Posterior cingulate gyrus (tissue), 11 donors: ENCODE results near the gene BTG2.
"Not testable (repeated sequence)": the region's sequence is repeated elsewhere in the genome, so short reads cannot be mapped to it uniquely, and the experiment has no call there.

Experiments
- DNase-seq, 10 donors: peaks; one replicate each; pipeline versions ENCODE4 v3.0.0 to v3.0.0-alpha.2; 2020 to 2021; ENCODE audit warnings: mixed read lengths in 3 of 10
- intact Hi-C: fragments of 100-400 bp; cut with DNase I; formaldehyde crosslinking; loops from one replicate; pipeline ENCODE4 v1.15.1; 2023

Gene BTG2

DNA sequence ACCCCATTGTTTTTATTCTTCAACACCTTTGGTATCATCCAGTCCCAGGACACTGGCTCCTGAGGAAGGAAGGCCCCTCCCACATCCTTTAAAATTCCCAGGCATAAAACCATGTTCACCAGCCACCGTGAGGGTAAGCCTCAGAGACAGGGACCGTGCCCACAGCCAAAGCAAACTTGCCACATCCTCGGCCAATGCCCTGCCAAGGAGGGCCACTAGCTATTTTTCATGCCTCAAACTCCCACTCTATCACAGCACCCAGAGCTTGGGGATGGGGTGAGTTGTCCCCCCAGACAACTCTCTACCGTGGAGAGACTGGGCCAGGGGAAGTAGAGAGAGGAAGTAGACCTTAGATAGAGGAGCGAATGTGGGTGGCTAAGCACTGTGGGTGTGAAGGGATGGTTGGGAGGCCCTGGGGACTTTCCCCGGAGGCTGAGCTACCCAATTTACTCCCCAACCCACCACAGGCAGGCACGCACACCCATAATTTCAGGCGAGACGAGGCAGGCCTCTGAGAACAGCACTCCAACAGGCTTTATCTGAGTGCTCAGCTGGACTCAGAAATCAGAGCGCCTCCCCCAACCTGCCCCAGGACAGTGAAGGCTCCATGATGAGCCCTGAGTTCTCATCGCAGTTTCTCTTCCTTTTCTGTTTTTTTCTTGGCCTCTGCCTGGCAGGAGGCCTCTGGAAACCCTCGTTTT, 15.9 kb upstream of the BTG2 start:
- intact Hi-C loops, result no loop called here

DNA sequence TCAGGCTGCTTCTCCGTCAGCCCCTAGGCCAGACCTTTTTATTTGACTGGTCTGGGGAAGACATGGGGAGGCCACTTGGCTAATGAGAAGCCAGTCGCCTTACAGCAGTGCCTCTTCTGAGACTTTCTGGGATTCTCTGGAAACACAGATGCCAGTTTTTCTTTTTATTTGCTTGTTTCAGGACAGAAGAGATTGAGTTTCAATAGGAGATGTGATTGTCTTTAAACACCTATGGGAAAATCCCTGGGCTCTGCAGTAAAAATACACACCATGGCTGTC, 15.4 kb upstream of the BTG2 start:
- DNase-seq, result peak in 1 of 10 donors; percentile 48
- intact Hi-C loops, result no loop called here

More for the DNA sequence above, 15.9 kb upstream of the BTG2 start:
- DNase-seq, result peak in 2 of 10 donors; percentile 24 to 84

DNA sequence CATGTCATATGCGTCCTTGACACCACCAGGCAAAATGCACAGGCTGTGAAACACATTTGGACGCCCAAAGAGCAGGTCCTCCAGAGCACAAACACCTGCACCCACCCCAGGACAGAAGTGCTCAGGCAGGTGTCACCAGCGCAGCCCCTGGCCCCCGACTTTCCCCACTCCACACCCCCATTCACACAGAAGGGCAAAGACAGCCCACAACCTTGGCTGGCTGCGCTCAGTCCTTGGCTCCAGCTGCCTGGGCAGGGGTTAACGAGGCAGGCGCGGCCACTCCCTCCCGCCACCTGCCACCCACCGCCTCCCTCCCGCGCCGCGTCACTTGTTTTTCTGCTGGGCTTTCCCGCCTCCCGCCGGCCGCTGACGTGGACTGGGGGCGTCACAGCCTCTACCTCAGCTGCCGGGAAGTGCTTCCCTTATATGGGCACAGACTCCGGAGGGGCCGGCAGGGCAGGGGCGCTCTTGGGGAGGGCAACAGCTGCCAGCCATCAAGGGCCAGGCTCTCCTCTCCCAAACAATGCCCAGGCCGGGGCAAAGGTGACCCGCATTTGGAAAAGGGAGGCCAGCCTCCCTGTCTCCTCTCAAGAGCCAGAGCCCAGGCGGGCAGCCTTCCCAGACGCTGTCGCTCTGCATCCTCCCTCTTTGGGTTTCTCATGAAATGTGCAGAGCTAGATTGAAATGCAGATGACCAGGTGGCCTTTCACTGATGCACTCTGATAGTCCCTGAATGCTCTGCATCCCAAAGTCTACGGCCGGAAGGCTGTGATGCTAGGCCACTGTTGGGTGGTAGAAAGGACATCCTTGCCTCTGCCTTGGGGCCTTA, 14.8 kb upstream of the BTG2 start:
- peak; percentile 87 to 99 (median 96) for DNase-seq
- intact Hi-C loops, result no loop called here

DNA sequence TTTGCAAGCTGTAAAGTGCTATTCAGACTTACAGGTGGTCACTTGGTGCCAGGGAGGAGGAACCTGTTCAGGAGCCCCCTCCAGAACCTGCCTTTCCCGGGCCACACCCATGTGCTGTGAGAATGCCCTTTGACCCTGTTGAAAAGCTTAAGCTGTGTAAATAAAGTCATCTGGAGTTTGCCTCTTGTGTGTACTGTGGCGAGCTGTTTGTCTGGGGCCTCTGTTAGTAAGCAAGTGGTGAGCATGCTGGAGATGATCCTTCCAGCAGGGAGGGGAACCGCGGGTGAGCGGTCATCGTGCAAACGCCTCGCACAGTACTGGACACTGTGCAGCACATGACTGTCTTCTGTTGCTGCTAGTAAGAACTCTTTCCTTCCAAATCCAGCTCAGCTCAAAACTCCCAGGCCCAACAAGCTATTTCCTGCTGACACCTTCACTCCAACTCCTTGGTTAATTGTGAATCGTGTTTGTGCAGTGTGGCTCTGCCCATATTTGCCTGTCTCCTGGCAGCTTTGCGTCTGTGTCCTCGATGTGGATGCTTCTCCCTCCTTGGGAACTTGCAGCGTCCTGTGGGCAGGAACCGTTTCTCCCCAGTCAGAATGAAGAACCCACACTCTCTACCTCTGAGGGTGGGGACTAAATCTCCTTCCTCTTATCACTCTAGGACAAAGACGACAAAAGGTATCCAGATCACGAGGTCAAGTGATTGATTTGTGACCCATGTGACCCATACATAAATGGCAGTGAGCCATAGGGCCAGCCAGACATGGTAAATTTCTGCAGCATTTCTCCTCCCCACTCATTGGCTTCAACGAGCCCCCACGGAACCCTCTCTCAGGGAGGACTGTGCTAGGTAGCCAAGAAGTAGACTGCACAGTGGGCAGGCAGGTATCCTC, 13.9 kb upstream of the BTG2 start:
- peak in 4 of 10 donors; percentile 49 to 93 (median 56) for DNase-seq
- intact Hi-C loops, result no loop called here

DNA sequence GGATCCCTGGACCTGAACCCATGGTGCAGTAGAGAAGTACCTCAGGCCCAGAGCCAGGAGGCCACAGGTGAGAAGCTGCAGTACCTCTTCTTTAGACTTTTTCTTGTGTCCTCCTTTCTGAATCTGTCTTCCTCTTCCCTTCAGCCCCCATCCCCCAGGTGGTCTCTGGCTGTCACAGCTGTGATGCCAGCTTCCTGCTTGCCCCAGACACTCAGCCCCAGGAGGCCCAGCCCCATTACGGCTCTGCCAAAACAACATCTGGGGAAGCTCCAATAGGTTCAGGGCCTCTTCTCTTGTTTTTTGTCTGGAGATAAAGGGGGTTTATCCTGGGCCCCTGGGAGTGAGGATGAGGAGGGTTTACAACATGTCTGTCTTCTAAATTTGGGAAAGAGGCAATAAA, 9.5 kb upstream of the BTG2 start:
- intact Hi-C loops, result no loop called here
- DNase-seq, result no peak

DNA sequence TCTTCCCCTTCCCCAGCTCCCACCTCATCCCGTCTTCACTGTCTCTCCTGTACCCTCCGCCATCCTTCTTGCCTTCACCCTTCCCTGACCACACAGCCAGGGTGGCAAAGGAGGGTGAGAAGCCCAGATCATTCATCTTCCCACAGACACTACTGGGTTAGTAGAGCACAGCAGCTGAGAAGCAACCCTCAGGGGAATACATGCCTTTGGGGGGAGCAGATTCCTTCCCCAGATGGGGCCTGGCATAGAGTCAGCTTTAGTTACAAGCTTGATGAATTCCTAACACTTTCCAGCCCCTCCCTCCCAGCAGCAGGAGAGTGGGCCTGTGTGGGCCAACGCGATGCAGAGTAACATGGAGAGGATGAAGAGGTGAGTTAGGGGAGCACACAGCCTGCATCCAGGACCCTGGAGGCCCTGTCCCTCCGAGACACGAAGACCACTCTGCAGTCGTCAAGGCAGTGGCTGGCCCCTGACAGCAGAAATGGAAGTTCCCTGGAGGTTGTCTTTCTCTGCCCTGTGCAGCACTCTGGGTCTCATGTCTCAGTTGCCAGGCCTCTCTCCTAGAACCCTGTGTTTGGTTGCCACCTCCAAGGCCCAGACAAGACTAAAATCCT, 8.8 kb upstream of the BTG2 start:
- DNase-seq, result no peak
- intact Hi-C loops, result no loop called here

DNA sequence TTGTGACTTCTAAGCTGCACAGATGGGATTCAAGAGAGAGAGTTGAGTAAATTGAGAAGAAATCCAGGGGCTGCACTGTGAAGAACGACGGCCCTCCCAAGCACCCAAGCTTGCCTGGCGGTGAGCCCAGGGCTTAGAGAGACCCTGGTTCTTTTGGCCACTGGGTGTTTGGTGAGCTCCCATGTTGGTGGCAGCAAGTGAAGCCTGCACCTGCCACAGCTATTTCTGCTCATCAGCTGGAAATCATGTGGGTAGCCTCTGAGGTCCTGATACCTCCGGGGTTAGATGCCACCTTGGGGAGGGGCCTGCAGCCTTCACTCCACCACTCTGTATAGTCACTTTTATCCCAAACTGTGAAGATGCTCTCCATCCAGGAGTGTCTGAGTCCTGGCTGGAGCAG, 6.2 kb upstream of the BTG2 start:
- intact Hi-C loops, result no loop called here
- DNase-seq, result no peak

DNA sequence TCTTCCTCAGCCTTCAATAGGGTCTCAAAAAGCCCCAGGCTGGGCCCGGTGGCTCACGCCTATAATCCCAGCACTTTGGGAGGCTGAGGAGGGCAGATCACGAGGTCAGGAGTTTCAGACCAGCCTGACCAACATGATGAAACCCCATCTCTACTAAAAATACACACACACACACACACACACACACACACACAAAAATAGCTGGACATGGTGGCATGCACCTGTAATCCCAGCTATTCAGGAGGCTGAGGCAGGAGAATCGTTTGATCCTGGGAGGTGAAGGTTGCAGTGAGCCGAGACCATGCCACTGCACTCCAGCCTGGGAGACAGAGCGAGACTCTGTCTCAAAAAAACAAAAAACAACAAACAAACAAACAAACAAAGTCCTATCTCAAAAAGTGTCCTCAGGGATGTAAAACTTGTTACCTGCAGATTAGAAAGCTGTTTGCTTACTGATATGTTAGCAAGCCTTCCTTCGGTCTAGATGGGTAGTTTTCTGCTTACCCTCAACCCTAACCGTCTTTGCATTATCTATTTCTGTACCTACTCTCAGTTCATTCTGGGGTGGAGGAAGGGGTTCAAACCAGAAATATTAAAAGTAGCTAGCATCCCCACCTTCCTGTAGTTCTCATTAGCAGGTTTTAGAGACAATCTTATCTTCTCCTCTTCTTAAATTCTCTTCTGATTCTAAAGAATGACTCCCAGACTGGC, 5.4 kb upstream of the BTG2 start:
- not testable (repeated sequence) for DNase-seq

DNA sequence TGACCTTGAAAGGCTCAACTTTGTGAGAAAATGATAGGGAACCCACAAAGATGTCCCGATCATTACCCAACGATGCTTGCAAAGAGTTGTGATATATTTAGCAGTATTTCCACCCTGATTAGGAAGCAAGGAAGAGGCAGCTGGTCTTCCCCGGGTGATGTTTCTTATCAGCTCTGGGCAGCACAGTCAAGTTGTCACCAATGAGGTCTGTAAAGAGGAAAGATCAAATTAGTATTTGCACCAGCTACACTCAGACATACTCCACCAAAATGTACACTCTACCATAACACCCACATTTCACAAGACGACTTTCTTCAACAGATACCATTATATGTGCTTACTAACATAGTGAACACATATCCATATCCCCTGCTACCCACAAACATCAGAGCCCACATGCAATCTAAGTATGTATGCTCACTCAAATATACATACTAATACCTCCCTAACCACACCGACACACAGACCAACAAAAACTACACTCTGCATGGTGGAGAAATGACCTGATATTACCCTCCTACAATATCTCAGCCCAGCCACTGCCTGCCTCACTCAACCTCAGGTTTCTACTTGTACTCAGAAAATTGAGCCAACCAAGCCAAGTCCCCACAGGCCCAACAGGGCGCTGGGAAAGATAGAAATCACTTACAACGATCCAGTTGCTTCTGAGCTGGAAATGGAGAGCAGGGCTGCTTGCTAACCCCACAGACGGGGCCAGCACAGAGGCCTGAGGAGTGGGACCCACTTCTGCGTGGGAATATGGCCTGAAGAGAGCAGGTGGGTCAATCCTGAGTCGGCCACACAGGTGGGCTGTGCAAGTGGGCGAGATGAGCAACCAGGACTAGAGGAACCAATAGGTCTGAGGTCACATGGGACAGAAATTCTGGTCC, 4.6 kb upstream of the BTG2 start:
- intact Hi-C loops, result no loop called here
- DNase-seq, result no peak

More for the DNA sequence above, 5.4 kb upstream of the BTG2 start:
- intact Hi-C loops, result not testable (repeated sequence)

DNA sequence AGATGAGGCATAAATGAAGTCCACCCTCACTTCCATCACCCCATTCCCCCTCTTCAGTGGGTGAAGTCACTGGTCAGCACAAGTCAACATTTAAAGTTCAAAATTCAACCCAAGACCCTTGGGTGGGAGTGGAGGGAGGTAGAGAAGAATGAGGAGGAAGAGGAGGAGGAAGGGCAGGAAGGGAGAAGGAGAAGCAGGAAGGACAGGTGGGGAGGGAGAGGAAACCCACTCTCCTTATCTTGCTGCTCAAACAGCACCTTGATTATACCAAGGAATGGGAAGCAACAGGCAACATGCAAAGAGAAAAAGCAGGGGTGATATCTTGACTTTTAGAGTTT, 4.0 kb upstream of the BTG2 start:
- intact Hi-C loops, result no loop called here

DNA sequence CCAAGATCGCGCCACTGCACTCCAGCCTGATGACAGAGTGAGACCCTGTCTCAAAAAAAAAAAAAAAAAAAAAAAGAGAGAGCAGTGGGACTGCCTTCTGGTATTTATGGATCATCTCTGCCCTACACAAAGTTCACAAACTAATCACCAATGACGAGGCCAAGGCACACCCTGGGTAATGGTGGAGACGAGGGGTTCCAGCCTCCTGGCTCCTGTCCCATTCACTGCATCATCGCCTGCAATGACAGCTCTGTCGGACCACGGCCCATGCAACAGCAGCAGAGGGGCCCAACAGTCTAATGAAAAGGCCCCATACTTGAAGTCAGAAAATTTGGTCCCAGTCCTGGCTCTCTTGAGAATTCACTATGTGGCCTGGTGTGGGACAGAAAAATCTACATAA, 2.9 kb upstream of the BTG2 start:
- intact Hi-C loops, result no loop called here
- no peak for DNase-seq

More for the DNA sequence above, 4.0 kb upstream of the BTG2 start:
- DNase-seq, result no peak

DNA sequence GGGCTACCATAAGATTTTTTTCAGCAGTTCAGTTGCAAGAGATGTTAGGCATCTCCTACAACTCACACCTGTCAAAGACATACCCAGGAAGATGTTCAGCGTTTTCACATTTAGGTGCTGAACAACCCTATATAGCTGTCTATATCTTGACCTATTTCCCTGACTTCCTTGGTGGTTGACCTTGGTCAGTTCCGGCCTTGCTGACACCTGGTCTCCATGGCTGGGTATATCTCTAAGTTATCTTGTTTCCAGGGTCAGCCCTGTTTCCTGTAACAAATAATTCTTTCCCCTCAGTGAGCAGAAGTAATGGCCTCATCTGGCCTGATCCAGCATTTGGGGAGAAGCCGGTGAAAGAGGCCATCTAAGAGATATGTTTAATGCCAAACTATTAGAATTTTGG, 2.4 kb upstream of the BTG2 start:
- DNase-seq, result no peak
- intact Hi-C loops, result no loop called here

DNA sequence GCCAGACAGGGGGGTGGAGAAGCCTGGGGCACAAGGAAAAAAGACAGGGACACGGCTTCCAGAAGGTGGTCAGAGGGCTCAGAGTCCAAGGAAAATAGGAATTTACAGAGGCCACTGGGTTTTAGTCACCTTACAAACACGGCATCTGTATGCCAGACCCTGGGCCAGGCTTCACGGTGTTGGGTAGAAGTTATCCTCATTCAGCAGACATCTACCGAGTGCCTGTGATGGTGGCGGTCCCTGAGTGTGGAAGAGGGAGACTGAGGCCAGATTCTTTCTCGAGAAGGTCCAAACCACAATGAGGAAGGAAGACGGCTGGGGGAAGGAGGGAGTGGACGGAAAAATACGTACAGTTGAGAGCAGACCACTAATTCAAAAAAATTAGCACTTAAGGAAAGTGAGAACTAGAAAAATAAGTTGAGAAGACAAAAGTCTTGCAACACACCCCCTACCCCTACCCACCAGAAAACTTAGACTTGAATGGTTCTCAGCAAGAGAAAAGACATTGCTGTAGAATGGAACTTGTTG, 864 bp upstream of the BTG2 start:
- DNase-seq, result peak in 1 of 10 donors; percentile 70

DNA sequence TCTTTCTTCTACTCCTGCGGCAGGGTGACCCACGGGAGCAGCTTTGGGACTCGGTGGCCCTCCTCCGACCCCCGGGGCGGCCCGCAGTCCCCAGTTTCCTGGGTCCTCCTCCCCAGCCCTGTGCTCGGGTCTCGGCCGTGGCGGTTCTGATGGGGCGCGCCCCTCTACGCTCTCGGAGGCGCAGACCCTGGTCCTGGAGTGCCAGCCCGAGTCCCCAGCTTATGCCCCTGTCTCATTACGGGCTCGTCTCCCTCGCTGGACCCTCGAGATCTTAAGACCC, 430 bp downstream of the BTG2 start:
- peak in 1 of 10 donors; percentile 85 for DNase-seq
- intact Hi-C loops, result loop anchor here (1.0 to 2.0 kb wide), 2 partner anchors 22 to 33 kb away; no protein-coding TSS in a partner anchor

More for the DNA sequence above, 864 bp upstream of the BTG2 start:
- intact Hi-C loops, result no loop called here

DNA sequence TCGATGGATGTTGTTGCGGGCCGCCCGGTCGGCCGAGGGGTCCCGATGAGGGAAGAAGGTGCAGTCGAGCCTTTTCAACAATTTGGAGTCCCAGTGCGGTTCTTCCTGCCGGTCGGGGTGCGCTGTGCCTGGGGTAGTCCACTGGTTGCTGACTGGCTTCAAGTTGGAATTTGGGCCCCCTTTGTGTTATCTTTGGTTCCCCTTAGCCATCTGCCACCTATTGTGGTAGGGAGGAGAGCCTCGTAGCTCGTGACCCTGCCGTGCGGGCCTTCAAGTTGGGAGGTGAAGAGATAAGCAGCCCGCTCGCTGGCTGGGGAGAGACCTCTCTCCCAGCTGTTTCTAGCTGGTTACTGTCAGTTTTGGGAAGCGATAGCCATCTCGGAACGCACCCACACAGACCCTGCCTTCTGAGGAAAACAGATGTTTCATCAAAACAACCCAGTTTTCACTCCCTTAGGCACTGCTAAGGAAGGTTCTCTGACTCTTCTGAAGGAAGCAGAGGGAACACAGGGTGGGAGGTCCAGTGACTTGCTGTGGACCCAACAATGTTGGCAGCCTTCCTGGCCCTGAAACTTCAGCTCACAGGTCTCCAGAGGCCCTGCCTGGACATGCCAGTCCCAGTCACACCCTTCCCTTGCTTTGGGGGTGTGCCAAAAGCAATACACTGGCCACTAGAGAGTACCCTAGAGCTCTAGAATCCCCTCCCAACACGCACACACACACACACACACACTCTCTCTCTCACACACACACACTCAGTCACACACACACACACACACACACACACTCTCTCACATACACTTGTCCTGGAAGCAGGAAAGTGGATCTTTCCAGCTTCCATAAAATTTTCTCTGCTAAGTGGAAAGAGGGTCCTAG, 1.0 kb downstream of the BTG2 start:
- intact Hi-C loops, result loop anchor here (1.0 to 2.0 kb wide), 2 partner anchors 21 to 34 kb away; no protein-coding TSS in a partner anchor
- peak in 9 of 10 donors; percentile 46 to 94 (median 70) for DNase-seq

DNA sequence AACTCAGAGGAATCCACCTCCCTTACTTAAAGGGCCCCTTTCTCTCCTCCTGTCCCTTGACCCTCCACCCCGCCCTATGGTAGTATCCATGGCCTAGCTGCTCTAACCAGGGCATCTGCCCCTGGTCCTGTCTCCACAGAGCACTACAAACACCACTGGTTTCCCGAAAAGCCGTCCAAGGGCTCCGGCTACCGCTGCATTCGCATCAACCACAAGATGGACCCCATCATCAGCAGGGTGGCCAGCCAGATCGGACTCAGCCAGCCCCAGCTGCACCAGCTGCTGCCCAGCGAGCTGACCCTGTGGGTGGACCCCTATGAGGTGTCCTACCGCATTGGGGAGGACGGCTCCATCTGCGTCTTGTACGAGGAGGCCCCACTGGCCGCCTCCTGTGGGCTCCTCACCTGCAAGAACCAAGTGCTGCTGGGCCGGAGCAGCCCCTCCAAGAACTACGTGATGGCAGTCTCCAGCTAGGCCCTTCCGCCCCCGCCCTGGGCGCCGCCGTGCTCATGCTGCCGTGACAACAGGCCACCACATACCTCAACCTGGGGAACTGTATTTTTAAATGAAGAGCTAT, 1.7 kb downstream of the BTG2 start:
- DNase-seq, result peak in 3 of 10 donors; percentile 28 to 89 (median 86)
- intact Hi-C loops, result loop anchor here (1.0 to 2.0 kb wide), 2 partner anchors 20 to 34 kb away; no protein-coding TSS in a partner anchor

DNA sequence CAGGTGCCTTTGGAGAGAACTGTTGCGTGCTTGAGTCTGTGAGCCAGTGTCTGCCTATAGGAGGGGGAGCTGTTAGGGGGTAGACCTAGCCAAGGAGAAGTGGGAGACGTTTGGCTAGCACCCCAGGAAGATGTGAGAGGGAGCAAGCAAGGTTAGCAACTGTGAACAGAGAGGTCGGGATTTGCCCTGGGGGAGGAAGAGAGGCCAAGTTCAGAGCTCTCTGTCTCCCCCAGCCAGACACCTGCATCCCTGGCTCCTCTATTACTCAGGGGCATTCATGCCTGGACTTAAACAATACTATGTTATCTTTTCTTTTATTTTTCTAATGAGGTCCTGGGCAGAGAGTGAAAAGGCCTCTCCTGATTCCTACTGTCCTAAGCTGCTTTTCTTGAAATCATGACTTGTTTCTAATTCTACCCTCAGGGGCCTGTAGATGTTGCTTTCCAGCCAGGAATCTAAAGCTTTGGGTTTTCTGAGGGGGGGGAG, 2.4 kb downstream of the BTG2 start:
- no peak for DNase-seq
- intact Hi-C loops, result loop anchor here (2.0 kb wide), 1 partner anchor 35 kb away; no protein-coding TSS in a partner anchor
